ENCODE results near the gene MYL5.

- TF ChIP-seq SUZ12 (IDR thresholded peaks at IDR 0.05; ENCODE audit: extremely low read depth, insufficient read depth, insufficient read length) (no peak), YY1 (IDR thresholded peaks at IDR 0.05; ENCODE audit: insufficient read depth, insufficient read length) (no peak), ZNF274 (IDR thresholded peaks at IDR 0.05; ENCODE audit: low read depth, low read length) (no peak)
Measured at GRCh38 chr4:671769-672168, 2.6 kb upstream of the MYL5 start.
